HG03571 (cell line): ENCODE results near the gene MDH2.
"Not testable (repeated sequence)": the region's sequence is repeated elsewhere in the genome, so short reads cannot be mapped to it uniquely, and the experiment has no call there.

Source experiments
- ATAC-seq: cut with Tn5 transposase; IDR thresholded peaks from one replicate; pipeline ENCODE4 v1.9.1; 2021; ENCODE audit not compliant: unreplicated experiment

MDH2 gene

GRCh38 chr7:76071316-76072242 lies 23.7 kb downstream of the MDH2 start:
- no peak for ATAC-seq

GRCh38 chr7:76072243-76073148 lies 24.6 kb downstream of the MDH2 start:
- no peak for ATAC-seq

DNA sequence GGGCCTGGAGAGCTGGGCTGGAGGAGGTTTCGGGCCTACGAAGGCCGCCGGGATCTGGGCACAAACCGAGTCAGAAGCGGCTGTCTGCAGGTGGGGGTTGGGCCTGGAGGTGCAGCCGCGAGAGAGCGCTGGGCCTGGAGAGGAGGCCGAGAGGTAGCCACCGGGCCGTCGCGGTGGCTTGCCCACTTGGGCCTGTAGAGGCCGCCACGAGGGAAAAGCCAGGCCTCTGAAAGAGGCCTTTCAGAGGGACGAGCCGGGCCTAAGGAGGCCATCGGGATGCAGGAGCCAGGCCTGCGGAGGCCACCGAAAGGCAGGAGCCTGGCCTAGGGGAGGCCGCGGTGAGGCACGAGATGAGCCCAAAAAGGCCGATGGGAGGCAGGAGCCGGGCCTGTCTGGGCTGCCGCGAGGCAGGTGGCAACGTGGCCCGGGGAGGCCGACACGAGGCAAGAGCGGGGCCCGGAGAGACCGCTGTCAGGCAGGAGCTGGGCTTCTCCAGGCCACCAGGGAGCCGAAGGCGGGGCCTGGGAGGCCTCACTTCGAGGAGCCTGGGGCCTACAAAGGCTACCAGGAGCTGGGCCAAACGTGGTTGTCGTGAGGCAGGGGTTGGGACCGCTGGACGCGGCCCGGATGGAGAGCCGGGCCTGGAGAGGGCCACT lies 25.6 kb downstream of the MDH2 start:
- ATAC-seq: no peak

- no peak for ATAC-seq
These were observed 26.5 kb downstream of the MDH2 start for GRCh38 chr7:76074306-76074971.

DNA sequence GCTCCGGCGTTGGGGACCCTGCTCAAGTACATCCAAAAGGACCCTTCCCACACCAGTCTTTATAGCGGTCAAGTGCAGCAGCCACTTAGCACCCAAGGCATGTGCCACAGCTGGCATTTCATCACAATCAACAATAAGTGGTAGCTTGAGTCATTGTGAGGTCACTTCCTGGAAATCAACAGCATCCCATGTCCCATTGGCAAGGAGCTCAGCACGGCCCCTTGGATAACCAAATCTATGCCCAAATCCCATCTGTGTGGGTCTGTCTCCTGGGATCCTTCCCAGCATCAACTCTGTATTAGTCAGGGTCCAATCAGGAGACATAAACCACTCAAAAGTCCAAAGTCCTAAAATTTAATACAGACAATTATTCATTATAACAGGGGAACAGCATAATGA lies 27.1 kb downstream of the MDH2 start:
- ATAC-seq: no peak

DNA sequence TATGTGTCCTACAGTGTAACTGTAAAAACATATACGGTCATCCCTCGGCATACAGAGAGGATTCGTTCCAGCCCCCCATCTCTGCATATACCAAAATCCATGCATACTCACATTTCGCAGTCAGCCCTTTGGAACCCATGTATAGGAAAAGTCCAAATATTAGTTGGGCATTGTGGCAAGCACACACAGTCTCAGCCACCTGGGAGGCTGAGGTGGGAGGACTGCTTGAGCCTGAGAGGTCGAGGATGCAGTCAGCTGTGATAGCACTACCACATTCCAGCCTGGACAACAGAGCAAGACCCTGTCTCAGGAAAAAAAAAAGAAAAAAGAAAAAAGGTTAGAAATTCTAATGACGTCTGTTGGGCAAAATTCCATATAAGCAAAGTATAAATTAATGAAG lies 29.1 kb downstream of the MDH2 start:
- no peak for ATAC-seq

DNA sequence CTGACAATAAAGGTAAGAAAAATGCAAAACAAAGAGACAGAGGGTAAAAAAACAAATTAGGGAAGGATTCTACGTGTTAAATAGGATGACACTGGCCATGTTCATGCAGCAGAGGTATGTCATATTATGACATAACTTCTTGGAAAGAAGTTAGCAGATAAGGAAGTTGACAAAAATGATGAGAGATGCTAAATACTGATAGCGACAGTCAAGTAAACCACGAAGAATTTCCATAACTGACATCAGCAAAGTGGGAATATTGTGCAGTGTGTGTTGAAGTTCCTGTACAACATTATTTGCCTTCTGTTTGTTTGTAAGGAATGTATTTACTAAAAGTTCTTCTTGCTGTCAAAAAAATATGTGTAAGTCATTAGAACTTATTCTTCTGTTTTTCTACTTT lies 29.5 kb downstream of the MDH2 start:
- no peak for ATAC-seq

- no peak for ATAC-seq
These were observed 32.3 kb downstream of the MDH2 start for GRCh38 chr7:76080204-76080603.

DNA sequence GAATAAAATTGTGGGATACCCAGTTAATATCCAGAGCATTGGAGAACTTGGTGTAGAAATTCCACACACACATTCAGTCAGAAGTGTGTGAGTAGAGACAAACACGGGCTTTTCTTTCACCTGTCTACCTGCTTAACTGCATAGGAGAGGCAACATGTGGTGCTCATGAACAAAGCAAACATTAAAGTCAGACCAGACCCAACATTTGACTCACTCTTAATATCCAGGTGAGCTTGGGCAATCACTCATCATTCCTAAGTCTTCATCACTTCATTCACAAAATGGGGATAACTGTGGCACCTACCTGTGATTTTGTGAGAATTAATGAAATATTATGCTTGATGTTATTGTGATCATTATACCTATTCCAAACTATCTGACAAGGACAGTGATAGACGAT lies 36.2 kb downstream of the MDH2 start:
- not testable (repeated sequence) for ATAC-seq

- no peak for ATAC-seq
These were observed 38.2 kb downstream of the MDH2 start for GRCh38 chr7:76086070-76086469.

- not testable (repeated sequence) for ATAC-seq
These were observed 39.5 kb downstream of the MDH2 start for GRCh38 chr7:76087362-76087791.

DNA sequence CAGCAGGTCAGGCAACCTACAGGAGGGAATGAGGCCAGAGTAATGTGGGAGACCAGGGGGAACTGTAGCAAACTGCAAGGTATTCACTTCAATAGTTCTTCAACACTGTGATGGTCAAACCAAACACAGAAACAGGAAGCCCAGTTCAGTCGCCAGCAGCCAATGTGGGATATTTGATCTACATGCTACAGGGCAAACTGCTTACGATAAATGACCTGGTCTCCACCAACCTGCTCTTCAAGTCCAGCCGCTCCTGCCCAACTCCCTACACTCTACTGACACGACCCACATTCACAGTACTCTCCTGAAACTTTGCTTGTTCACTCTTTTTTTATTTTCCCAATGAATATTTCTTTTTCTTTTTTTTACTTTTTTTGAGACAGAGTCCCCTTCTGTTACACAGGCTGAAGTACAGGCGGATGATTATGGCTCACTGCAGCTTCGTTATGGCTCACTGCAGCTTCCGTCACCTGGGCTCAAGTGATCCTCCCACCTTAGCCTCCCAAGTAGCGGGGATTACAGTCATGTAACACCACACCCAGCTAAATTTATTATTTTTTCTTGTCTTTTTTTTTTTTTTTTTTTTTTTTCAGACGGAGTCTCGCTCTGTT lies 42.1 kb downstream of the MDH2 start:
- ATAC-seq: no peak

GRCh38 chr7:76091506-76091905 lies 43.6 kb downstream of the MDH2 start:
- ATAC-seq: no peak

- not testable (repeated sequence) for ATAC-seq
These were observed 45.6 kb downstream of the MDH2 start for GRCh38 chr7:76093531-76093930.

DNA sequence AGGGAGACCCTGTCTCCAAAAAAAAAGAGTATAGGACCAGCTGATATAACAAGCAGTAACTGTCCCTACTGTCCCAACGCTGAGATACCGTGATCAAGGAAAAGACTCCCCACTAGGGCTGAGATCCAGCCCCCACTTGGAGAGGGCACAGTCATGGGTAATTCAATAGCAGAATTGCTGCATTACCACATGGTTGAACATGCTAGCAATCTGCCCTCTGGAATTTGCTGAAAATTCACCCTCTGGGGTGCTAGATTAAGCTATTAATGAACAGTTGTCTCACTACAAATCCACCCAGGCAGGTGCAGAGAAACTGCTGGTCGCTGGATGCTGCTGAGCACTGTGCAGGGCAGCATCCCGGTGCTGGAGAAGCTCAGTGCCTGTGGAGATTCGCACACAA lies 46.4 kb downstream of the MDH2 start:
- ATAC-seq: not testable (repeated sequence)

DNA sequence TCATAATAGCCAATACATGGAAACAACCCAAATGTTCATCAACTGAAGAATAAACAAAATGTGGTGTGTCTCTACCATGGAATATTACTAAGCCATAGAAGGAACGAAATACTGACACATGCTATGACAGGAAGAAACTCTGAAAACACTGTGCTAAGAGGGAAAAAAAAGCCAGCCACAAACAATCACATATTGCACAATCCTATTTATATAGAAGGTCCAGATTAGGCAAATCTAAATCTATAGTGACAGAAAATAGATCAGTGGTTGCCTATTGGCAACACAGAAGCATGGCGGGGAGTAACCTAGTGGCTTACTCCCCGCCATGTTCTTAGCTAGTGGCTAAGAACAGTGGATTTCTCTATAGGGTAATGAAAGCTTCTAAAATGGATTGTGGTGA lies 48.0 kb downstream of the MDH2 start:
- no peak for ATAC-seq

DNA sequence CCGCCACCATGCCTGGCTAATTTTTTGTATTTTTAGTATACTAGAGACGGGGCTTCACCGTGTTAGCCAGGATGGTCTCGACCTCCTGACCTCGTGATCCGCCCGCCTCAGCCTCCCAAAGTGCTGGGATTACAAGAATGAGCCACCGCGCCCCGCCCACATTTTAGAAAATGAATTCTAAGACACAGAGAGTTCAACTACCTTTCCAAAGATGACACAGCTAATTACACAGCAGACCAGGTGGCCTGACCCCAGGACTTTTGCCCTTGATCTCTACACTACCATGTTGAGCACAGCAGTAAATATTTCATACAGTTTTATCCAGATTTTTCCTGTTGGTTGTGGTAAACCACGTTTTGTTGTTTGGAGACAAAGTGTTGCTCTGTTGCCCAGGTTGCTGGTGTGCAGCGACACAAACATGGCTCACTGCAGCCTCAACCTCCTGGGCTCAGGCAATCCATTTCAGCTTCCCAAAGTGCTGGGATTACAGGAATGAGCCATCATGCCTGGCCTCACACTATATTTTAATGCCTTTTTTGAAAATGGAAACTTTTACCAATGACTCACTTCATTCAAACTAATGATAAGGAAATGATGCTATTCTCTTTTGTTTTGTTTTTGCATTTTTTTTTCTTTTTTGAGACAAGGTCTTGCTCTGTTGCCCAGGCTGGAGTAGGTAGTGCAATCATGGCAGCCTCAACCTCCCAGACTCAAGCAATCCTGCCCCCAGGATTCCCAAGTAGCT lies 54.0 kb downstream of the MDH2 start:
- ATAC-seq: not testable (repeated sequence)

DNA sequence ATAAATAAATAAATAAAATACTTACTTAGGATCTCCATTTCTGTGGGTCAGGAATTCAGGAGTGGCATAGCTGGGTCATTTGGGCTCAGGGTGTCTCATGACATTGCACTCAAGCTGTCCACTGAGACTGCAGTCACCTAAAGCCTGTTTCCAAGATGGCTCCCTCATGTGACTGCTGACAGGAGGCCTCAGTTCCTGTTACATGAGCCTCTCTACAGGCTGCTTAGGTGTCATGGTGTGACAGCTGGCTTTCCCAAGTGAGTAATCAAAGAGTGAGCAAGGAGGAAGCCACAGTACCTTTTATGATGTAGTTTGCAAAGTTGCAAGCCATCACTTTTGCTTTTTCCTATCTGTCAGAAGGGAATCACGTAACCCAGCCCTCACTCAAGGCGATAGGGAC lies 55.9 kb downstream of the MDH2 start:
- ATAC-seq: not testable (repeated sequence)

DNA sequence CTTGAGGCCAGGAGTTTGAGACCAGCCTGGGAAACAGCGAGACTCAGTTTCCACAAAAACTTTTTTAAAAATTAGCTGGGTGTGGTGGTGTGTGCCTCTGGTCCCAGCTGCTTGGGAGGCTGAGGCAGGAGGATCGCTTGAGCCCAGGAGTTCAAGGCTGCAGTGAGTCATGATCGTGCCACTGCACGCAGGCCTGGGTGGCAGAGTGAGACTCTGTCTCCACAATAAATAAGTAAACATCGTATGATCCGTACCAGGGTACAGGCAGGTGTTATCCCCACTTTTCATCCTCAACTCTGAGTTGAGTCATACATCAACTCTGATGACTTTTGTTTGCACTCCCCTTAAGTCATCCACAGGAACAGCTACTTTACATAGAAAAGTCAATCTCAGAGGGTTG lies 58.2 kb downstream of the MDH2 start:
- ATAC-seq: not testable (repeated sequence)

GRCh38 chr7:76106893-76107292 lies 59.0 kb downstream of the MDH2 start:
- ATAC-seq: no peak
